Femur (tissue), 1 donor: Measurements from ENCODE around the gene PRKRA.
"Not testable (repeated sequence)": the region's sequence is repeated elsewhere in the genome, so short reads cannot be mapped to it uniquely, and the experiment has no call there.

Experiments
- DNase-seq: peaks from one replicate; pipeline ENCODE4 v3.0.0-alpha.2; 2017

The PRKRA gene

GRCh38 chr2:178450774-178451525 is at the start of gene PRKRA, which contains the start of gene PJVK:
PRKRA (minus strand) TSS chr2:178451175; CDS start chr2:178451030, 145 bp downstream.
PJVK (plus strand) TSS chr2:178451378; CDS start chr2:178453410, 2,032 bp downstream.
- DNase-seq = peak; percentile 99

GRCh38 chr2:178499640-178500039 is 48.7 kb upstream of the PRKRA start:
- no peak for DNase-seq

GRCh38 chr2:178498137-178498536 is 47.2 kb upstream of the PRKRA start:
- no peak for DNase-seq

GRCh38 chr2:178496049-178496448 is 45.1 kb upstream of the PRKRA start:
- no peak for DNase-seq

- no peak for DNase-seq
Measured at GRCh38 chr2:178491612-178492011, 40.6 kb upstream of the PRKRA start.

- DNase-seq = no peak
Measured at GRCh38 chr2:178485356-178485755, 34.4 kb upstream of the PRKRA start.

GRCh38 chr2:178484245-178485041 is 33.5 kb upstream of the PRKRA start:
- DNase-seq = no peak

GRCh38 chr2:178482437-178482836 is 31.5 kb upstream of the PRKRA start:
- no peak for DNase-seq

- DNase-seq = peak; percentile 96
Measured at GRCh38 chr2:178480227-178481181, 29.5 kb upstream of the PRKRA start, which contains the start of gene PLEKHA3. PLEKHA3 (plus strand) TSS chr2:178480457; CDS start chr2:178480870, 413 bp downstream.

- DNase-seq = no peak
Measured at GRCh38 chr2:178479758-178480226, 28.8 kb upstream of the PRKRA start.

GRCh38 chr2:178479275-178479616 is 28.3 kb upstream of the PRKRA start:
- DNase-seq = no peak

GRCh38 chr2:178478439-178479274 is 27.7 kb upstream of the PRKRA start, which contains the start of gene FKBP7:
FKBP7 (minus strand) TSS chr2:178478600; CDS start chr2:178478499, 101 bp downstream.
- DNase-seq = peak; percentile 93

- DNase-seq = no peak
Measured at GRCh38 chr2:178478130-178478438, 27.1 kb upstream of the PRKRA start.

- DNase-seq = no peak
Measured at GRCh38 chr2:178477443-178478129, 26.6 kb upstream of the PRKRA start.

- no peak for DNase-seq
Measured at GRCh38 chr2:178476477-178476876, 25.5 kb upstream of the PRKRA start.

- no peak for DNase-seq
Measured at GRCh38 chr2:178474560-178474959, 23.6 kb upstream of the PRKRA start.

GRCh38 chr2:178473931-178474330 is 23.0 kb upstream of the PRKRA start:
- DNase-seq = no peak

- no peak for DNase-seq
Measured at GRCh38 chr2:178473373-178473772, 22.4 kb upstream of the PRKRA start.

- DNase-seq = not testable (repeated sequence)
Measured at GRCh38 chr2:178471313-178471712, 20.3 kb upstream of the PRKRA start.

GRCh38 chr2:178469219-178469849 is 18.4 kb upstream of the PRKRA start:
- DNase-seq = no peak
